Left lung (tissue), 10 donors: ENCODE data around the gene ZNF593. TPM values are rescaled to one million over a fixed set of nuclear protein-coding genes. Genes with fewer than 3 reads are reported as not detected.

Source experiments
- ATAC-seq: fragments of 200-7000 bp; cut with Tn5 transposase; one replicate; pipeline ENCODE4 v1.9.1; 2020; ENCODE audit warnings: moderate library complexity
- DNase-seq, 4 donors: peaks; one replicate each; pipeline ENCODE4 v3.0.0-alpha.2; 2013 to 2020
- H3K27ac ChIP-seq, 2 donors: fragments of 200-600 bp; sonication (generic) in 1 of 2; one replicate each; pipeline versions ENCODE4 v1.5.0 to v1.8.0; 2020 to 2021
- H3K27me3 ChIP-seq, 2 donors: fragments of 200-600 bp; sonication (generic) in 1 of 2; one replicate each; pipeline versions ENCODE4 v1.5.0 to v1.8.0; 2020 to 2021
- H3K36me3 ChIP-seq, 2 donors: fragments of 200-600 bp; sonication (generic) in 1 of 2; one replicate each; pipeline versions ENCODE4 v1.5.0 to v1.8.0; 2020 to 2021
- H3K4me1 ChIP-seq, 2 donors: fragments of 200-600 bp; one replicate each; pipeline ENCODE4 v1.8.0; 2021
- H3K4me3 ChIP-seq, 2 donors: fragments of 200-600 bp; sonication (generic) in 1 of 2; one replicate each; pipeline versions ENCODE4 v1.5.0 to v1.8.0; 2020 to 2021; ENCODE audit warnings: mild to moderate bottlenecking in 1 of 2
- H3K9me3 ChIP-seq, 2 donors: fragments of 200-600 bp; sonication (generic) in 1 of 2; one replicate each; pipeline versions ENCODE4 v1.5.0 to v1.8.0; 2020 to 2021
- CTCF ChIP-seq, 2 donors: fragments of 200-600 bp; sonication (generic) in 1 of 2; IDR thresholded peaks; one replicate each; pipeline versions ENCODE4 v1.5.0 to v1.8.0; 2021; ENCODE audit warnings: antibody characterized with exemption in 2 of 2
- intact Hi-C, 2 donors: fragments of 100-400 bp; cut with DNase I; formaldehyde crosslinking; loops; one replicate each; pipeline versions ENCODE4 v1.11.2 to v1.14.2; 2022
- polyA plus RNA-seq, 6 donors: library from polyadenylated mRNA; unstranded; fragments of 120-200 nt; gene quantifications; one replicate each; pipeline ENCODE4 v1.2.1, GENCODE V29; 2013; ENCODE audit not compliant: insufficient read length in 6 of 6
- total RNA-seq, 2 donors: library from RNA; stranded (reverse); fragmentation: NEBNext Ultra II Directional; extraction: Animal tissue kit (Norgen Biotek cat#: 25700); gene quantifications; one replicate each; pipeline ENCODE4 v1.2.1, GENCODE V29; 2021
- donor health status: DM: no; HTN: yes; CAD: no.
- donor health status: DM: no; HTN: no; CAD: no.

Gene ZNF593
- total and polyA plus RNA-seq, 8 donors, result 8.7 to 32.2 (median 15.9) TPM

GRCh38 chr1:26203642-26204318 is 34.1 kb downstream of the ZNF593 start:
- no peak for TF ChIP-seq CTCF (IDR thresholded peaks at IDR 0.05)
- ATAC-seq (no peak), DNase-seq (no peak)
- H3K27ac ChIP-seq, result no peak overlapping the region
- H3K36me3 ChIP-seq, result no peaks in the 10 kb centered on the region
- H3K9me3 ChIP-seq, result no peaks in the 10 kb centered on the region
- H3K4me1 ChIP-seq, result peaks cover 0 to 14% of the 10 kb centered on the region in 2 donors
- intact Hi-C loops, result no loop called here
- peaks cover 0 to 7% of the 10 kb centered on the region in 2 donors for H3K27me3 ChIP-seq
- no peak overlapping the region for H3K4me3 ChIP-seq

GRCh38 chr1:26210147-26210870 is 40.6 kb downstream of the ZNF593 start:
- H3K4me1 ChIP-seq, result no peaks in the 10 kb centered on the region
- no peak overlapping the region for H3K27ac ChIP-seq
- ATAC-seq (no peak), DNase-seq (no peak)
- TF ChIP-seq CTCF (IDR thresholded peaks at IDR 0.05), result no peak
- H3K4me3 ChIP-seq, result no peak overlapping the region
- H3K9me3 ChIP-seq, result no peaks in the 10 kb centered on the region
- no peaks in the 10 kb centered on the region for H3K36me3 ChIP-seq
- intact Hi-C loops, result no loop called here
- no peaks in the 10 kb centered on the region for H3K27me3 ChIP-seq

GRCh38 chr1:26212726-26213125 is 43.0 kb downstream of the ZNF593 start:
- no peak for TF ChIP-seq CTCF (IDR thresholded peaks at IDR 0.05)
- DNase-seq (no peak), ATAC-seq (no peak)
- intact Hi-C loops, result no loop called here
- Histone ChIP-seq H3K4me3 (no peak overlapping the region), H3K27me3 (no peaks in the 10 kb centered on the region), H3K4me1 (no peaks in the 10 kb centered on the region), H3K27ac (no peak overlapping the region), H3K9me3 (no peaks in the 10 kb centered on the region), H3K36me3 (no peaks in the 10 kb centered on the region)

- Histone ChIP-seq H3K36me3 (no peaks in the 10 kb centered on the region), H3K4me3 (no peak overlapping the region), H3K27ac (no peak overlapping the region), H3K27me3 (no peaks in the 10 kb centered on the region), H3K4me1 (no peaks in the 10 kb centered on the region), H3K9me3 (no peaks in the 10 kb centered on the region)
- intact Hi-C loops, result no loop called here
- no peak for TF ChIP-seq CTCF (IDR thresholded peaks at IDR 0.05)
- DNase-seq (no peak), ATAC-seq (no peak)
Observed at GRCh38 chr1:26213335-26213905, 43.7 kb downstream of the ZNF593 start.

- intact Hi-C loops, result no loop called here
- H3K9me3 ChIP-seq, result no peaks in the 10 kb centered on the region
- ATAC-seq (no peak), DNase-seq (no peak)
- no peak overlapping the region for H3K27ac ChIP-seq
- peaks cover 0 to 13% of the 10 kb centered on the region in 2 donors for H3K27me3 ChIP-seq
- no peak for TF ChIP-seq CTCF (IDR thresholded peaks at IDR 0.05)
- H3K4me3 ChIP-seq, result no peak overlapping the region
- H3K36me3 ChIP-seq, result no peaks in the 10 kb centered on the region
- H3K4me1 ChIP-seq, result no peaks in the 10 kb centered on the region
Observed at GRCh38 chr1:26215246-26215645, 45.5 kb downstream of the ZNF593 start.
